Stimulated activated CD8-positive, alpha-beta memory T cell treated with anti-CD3 and anti-CD28 coated beads, Interleukin-15, amount 100 ng/mL, for 48 hours (primary cell): ENCODE measurements around the gene FYTTD1.

Experiments used
- DNase-seq, 2 donors: peaks; one replicate each; pipeline ENCODE4 v3.0.0-alpha.2; 2020; ENCODE audit warnings: low read depth in 2 of 2

The FYTTD1 gene

GRCh38 chr3:197737319-197737649 lies 12.4 kb upstream of the FYTTD1 start:
- DNase-seq, result no peak

GRCh38 chr3:197737749-197738462 lies 11.8 kb upstream of the FYTTD1 start:
- DNase-seq, result no peak

GRCh38 chr3:197742787-197743186 lies 6.9 kb upstream of the FYTTD1 start:
- no peak for DNase-seq

- no peak for DNase-seq
Observed at GRCh38 chr3:197746209-197746608, 3.5 kb upstream of the FYTTD1 start.

- no peak for DNase-seq
Observed at GRCh38 chr3:197746801-197747237, 2.9 kb upstream of the FYTTD1 start.

GRCh38 chr3:197748597-197749314 lies 927 bp upstream of the FYTTD1 start:
- no peak for DNase-seq

- no peak for DNase-seq
Observed at GRCh38 chr3:197749315-197749600, 425 bp upstream of the FYTTD1 start.

GRCh38 chr3:197750396-197750831 lies 731 bp downstream of the FYTTD1 start:
- peak; percentile 22 to 48 for DNase-seq

- peak; percentile 14 to 35 for DNase-seq
Observed at GRCh38 chr3:197750858-197751737, 1.4 kb downstream of the FYTTD1 start.

- peak in 1 of 2 donors; percentile 20 for DNase-seq
Observed at GRCh38 chr3:197752107-197752506, 2.4 kb downstream of the FYTTD1 start.

GRCh38 chr3:197753263-197753662 lies 3.6 kb downstream of the FYTTD1 start:
- DNase-seq, result no peak

- DNase-seq, result no peak
Observed at GRCh38 chr3:197756704-197757103, 7.0 kb downstream of the FYTTD1 start.

- DNase-seq, result no peak
Observed at GRCh38 chr3:197758512-197758911, 8.8 kb downstream of the FYTTD1 start.

- DNase-seq, result no peak
Observed at GRCh38 chr3:197761784-197762183, 12.1 kb downstream of the FYTTD1 start.

GRCh38 chr3:197775317-197775716 lies 25.6 kb downstream of the FYTTD1 start:
- no peak for DNase-seq

- DNase-seq, result no peak
Observed at GRCh38 chr3:197782230-197782629, 32.5 kb downstream of the FYTTD1 start.

GRCh38 chr3:197784019-197784585 lies 34.4 kb downstream of the FYTTD1 start:
- no peak for DNase-seq

GRCh38 chr3:197787412-197787811 lies 37.7 kb downstream of the FYTTD1 start:
- no peak for DNase-seq

GRCh38 chr3:197789309-197789708 lies 39.6 kb downstream of the FYTTD1 start:
- no peak for DNase-seq

GRCh38 chr3:197790033-197790432 lies 40.4 kb downstream of the FYTTD1 start:
- DNase-seq, result no peak

- peak; percentile 78 to 82 for DNase-seq
Observed at GRCh38 chr3:197791113-197791891, 41.6 kb downstream of the FYTTD1 start, which contains the start of gene LRCH3. TSS of gene LRCH3 (plus strand) at chr3:197791254. CDS start at chr3:197791279, 25 bp downstream.
